NCI-H187 treated with DMSO at 0.1 percent for 48 hours (cell line): ENCODE results near the gene CHN1.
A peak's percentile ranks its signal among the peaks of the same experiment; 100 is the strongest.

ENCODE experiments used
- DNase-seq: peaks from one replicate; lab custom pipeline; 2025; lab: John Stamatoyannopoulos, UW

CHN1 gene

GRCh38 chr2:175010848-175011254 lies 5.7 kb upstream of the CHN1 start:
- DNase-seq, result peak; percentile 75

- DNase-seq, result no peak
These were observed 4.9 kb upstream of the CHN1 start for GRCh38 chr2:175009917-175010621.

- DNase-seq, result no peak
These were observed 3.8 kb upstream of the CHN1 start for GRCh38 chr2:175008801-175009495.

GRCh38 chr2:175008009-175008408 lies 2.8 kb upstream of the CHN1 start:
- no peak for DNase-seq

GRCh38 chr2:175007510-175007909 lies 2.3 kb upstream of the CHN1 start:
- no peak for DNase-seq

- no peak for DNase-seq
These were observed 1.1 kb upstream of the CHN1 start for GRCh38 chr2:175006281-175006680.

- no peak for DNase-seq
These were observed 618 bp upstream of the CHN1 start for GRCh38 chr2:175005733-175006264.

GRCh38 chr2:175004730-175004979 lies 526 bp downstream of the CHN1 start:
- DNase-seq, result no peak

- DNase-seq, result no peak
These were observed 1.1 kb downstream of the CHN1 start for GRCh38 chr2:175003875-175004729.

- no peak for DNase-seq
These were observed 2.5 kb downstream of the CHN1 start for GRCh38 chr2:175002547-175003274.

- no peak for DNase-seq
These were observed 3.6 kb downstream of the CHN1 start for GRCh38 chr2:175001566-175001965.

GRCh38 chr2:174997110-174997509 lies 8.1 kb downstream of the CHN1 start:
- no peak for DNase-seq

- no peak for DNase-seq
These were observed 8.6 kb downstream of the CHN1 start for GRCh38 chr2:174996622-174997021.

- DNase-seq, result no peak
These were observed 10.8 kb downstream of the CHN1 start for GRCh38 chr2:174994381-174994780.

GRCh38 chr2:174992886-174993285 lies 12.3 kb downstream of the CHN1 start:
- no peak for DNase-seq

GRCh38 chr2:174985614-174986013 lies 19.6 kb downstream of the CHN1 start:
- DNase-seq, result no peak

- DNase-seq, result no peak
These were observed 20.6 kb downstream of the CHN1 start for GRCh38 chr2:174984561-174984960.

GRCh38 chr2:174981331-174981730 lies 23.9 kb downstream of the CHN1 start:
- DNase-seq, result no peak

- DNase-seq, result no peak
These were observed 25.2 kb downstream of the CHN1 start for GRCh38 chr2:174979996-174980395.

GRCh38 chr2:174977364-174977763 lies 27.8 kb downstream of the CHN1 start:
- DNase-seq, result no peak

- no peak for DNase-seq
These were observed 31.1 kb downstream of the CHN1 start for GRCh38 chr2:174974131-174974530.

- no peak for DNase-seq
These were observed 32.3 kb downstream of the CHN1 start for GRCh38 chr2:174972924-174973323.
